Peyer's patch (tissue), 4 donors: ENCODE measurements around the gene KIAA1671.

Experiments
- CTCF ChIP-seq, 6 experiments: fragments of 450-650 bp in 4 of 6; fragments of 200-600 bp in 2 of 6; sonication (generic) in 1 of 6; IDR thresholded peaks; one replicate each; pipeline ENCODE4 v1.5.1; 2017 to 2019; ENCODE audit warnings: antibody characterized with exemption in 6 of 6, mild to moderate bottlenecking in 3 of 6, moderate library complexity in 1 of 6
- POLR2A ChIP-seq, 2 donors: fragments of 450-650 bp; IDR thresholded peaks; one replicate each; pipeline ENCODE4 v1.5.1; 2017; ENCODE audit warnings: antibody characterized with exemption in 2 of 2, mild to moderate bottlenecking in 2 of 2, moderate library complexity in 2 of 2

DNA sequence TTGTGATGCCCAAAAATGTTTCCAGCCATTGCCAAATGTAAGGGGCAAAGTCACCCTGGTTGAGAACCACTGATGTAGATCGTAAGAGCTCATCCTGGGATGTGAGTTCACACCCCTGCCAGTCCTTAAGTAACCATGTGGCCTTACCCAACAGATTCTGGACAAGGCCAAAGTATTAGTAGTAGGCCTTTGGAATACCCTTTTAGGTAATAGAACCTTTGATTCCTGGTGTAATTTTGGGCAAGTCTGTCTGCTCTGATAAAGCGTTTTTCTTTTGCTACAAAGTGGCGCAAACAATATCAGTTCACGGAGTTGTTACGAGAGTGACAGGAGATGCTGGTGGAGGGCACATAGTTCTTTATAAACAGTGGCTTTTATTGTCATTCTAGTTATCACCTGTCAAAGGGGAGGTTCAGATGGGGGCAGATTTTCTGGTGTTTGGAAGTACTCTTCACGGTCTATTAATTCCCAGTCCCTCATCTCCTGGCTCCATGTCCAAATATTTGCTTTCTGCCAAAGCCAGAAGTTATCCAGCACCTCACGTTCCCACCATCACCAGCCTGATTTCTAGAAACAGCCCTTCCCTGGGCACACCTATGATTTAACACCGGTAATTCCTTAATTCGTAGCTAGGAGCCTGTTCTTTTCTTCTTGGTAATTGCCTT is 173.3 kb downstream of the KIAA1671 start:
- no peak for TF ChIP-seq POLR2A (IDR thresholded peaks at IDR 0.05)
- no peak for TF ChIP-seq CTCF (IDR thresholded peaks at IDR 0.05)
